HUDEP-2 (cell line): ENCODE measurements around the gene TOM1L2.
"Not testable (repeated sequence)": the region's sequence is repeated elsewhere in the genome, so short reads cannot be mapped to it uniquely, and the experiment has no call there.

Source experiments
- DNase-seq, 76 experiments: peaks; one replicate each; lab custom pipeline; 2025; ENCODE audit not compliant: unreplicated experiment in 76 of 76; lab: John Stamatoyannopoulos, UW

Gene TOM1L2

GRCh38 chr17:17971431-17972125, 622 bp downstream of the TOM1L2 start:
- peak in 11 of 76 experiments; percentile 5 to 47 (median 34) for DNase-seq

- no peak for DNase-seq
These were observed 1.3 kb downstream of the TOM1L2 start for GRCh38 chr17:17970699-17971430.

- no peak for DNase-seq
These were observed 5.8 kb downstream of the TOM1L2 start for GRCh38 chr17:17966399-17966798.

GRCh38 chr17:17965152-17965721, 7.0 kb downstream of the TOM1L2 start:
- DNase-seq = no peak

GRCh38 chr17:17964710-17965109, 7.5 kb downstream of the TOM1L2 start:
- DNase-seq = no peak

- no peak for DNase-seq
These were observed 8.3 kb downstream of the TOM1L2 start for GRCh38 chr17:17963694-17964436.

- no peak for DNase-seq
These were observed 9.1 kb downstream of the TOM1L2 start for GRCh38 chr17:17963066-17963465.

GRCh38 chr17:17960500-17961030, 11.6 kb downstream of the TOM1L2 start:
- DNase-seq = no peak

GRCh38 chr17:17959520-17960361, 12.5 kb downstream of the TOM1L2 start:
- no peak for DNase-seq

- no peak for DNase-seq
These were observed 13.2 kb downstream of the TOM1L2 start for GRCh38 chr17:17958982-17959381.

- DNase-seq = no peak
These were observed 14.7 kb downstream of the TOM1L2 start for GRCh38 chr17:17957584-17957916.

- not testable (repeated sequence) for DNase-seq
These were observed 16.3 kb downstream of the TOM1L2 start for GRCh38 chr17:17955790-17956341.

- no peak for DNase-seq
These were observed 18.1 kb downstream of the TOM1L2 start for GRCh38 chr17:17954079-17954478.

GRCh38 chr17:17952691-17953090, 19.5 kb downstream of the TOM1L2 start:
- DNase-seq = no peak

- no peak for DNase-seq
These were observed 20.7 kb downstream of the TOM1L2 start for GRCh38 chr17:17951524-17951923.

GRCh38 chr17:17950806-17951205, 21.4 kb downstream of the TOM1L2 start:
- no peak for DNase-seq

GRCh38 chr17:17950347-17950746, 21.9 kb downstream of the TOM1L2 start:
- DNase-seq = no peak

GRCh38 chr17:17947966-17948365, 24.2 kb downstream of the TOM1L2 start:
- no peak for DNase-seq

- no peak for DNase-seq
These were observed 24.9 kb downstream of the TOM1L2 start for GRCh38 chr17:17947309-17947708.

- DNase-seq = no peak
These were observed 26.1 kb downstream of the TOM1L2 start for GRCh38 chr17:17946093-17946492.
